Sigmoid colon (tissue), 4 donors: ENCODE measurements around the gene SPDYE2.
"Not testable (repeated sequence)": the region's sequence is repeated elsewhere in the genome, so short reads cannot be mapped to it uniquely, and the experiment has no call there.

Experiments used
- CTCF ChIP-seq, 4 experiments: fragments of 450-650 bp in 3 of 4; fragments of 200-600 bp in 1 of 4; IDR thresholded peaks; one replicate each; pipeline ENCODE4 v1.5.1; 2016 to 2019; ENCODE audit warnings: antibody characterized with exemption in 4 of 4, mild to moderate bottlenecking in 3 of 4, moderate library complexity in 2 of 4
- EP300 ChIP-seq, 4 donors: sonication (generic); formaldehyde crosslinking; IDR thresholded peaks; one replicate each; pipeline ENCODE4 v1.6.1; 2017; ENCODE audit warnings: antibody characterized with exemption in 4 of 4

GRCh38 chr7:102543596-102543995 lies 7.4 kb upstream of the SPDYE2 start, which contains the start of gene UPK3BL2:
- not testable (repeated sequence) for TF ChIP-seq EP300, CTCF (IDR thresholded peaks at IDR 0.05)
